Activated CD8-positive, alpha-beta memory T cell treated with anti-CD3 and anti-CD28 coated beads for 1 hour (primary cell): ENCODE measurements around the gene KRT5.

Source experiments
- DNase-seq, 2 donors: peaks; one replicate each; pipeline ENCODE4 v3.0.0-alpha.2; 2020; ENCODE audit warnings: low read depth in 1 of 2; ENCODE audit errors: extremely low read depth in 1 of 2

KRT5 gene

DNA sequence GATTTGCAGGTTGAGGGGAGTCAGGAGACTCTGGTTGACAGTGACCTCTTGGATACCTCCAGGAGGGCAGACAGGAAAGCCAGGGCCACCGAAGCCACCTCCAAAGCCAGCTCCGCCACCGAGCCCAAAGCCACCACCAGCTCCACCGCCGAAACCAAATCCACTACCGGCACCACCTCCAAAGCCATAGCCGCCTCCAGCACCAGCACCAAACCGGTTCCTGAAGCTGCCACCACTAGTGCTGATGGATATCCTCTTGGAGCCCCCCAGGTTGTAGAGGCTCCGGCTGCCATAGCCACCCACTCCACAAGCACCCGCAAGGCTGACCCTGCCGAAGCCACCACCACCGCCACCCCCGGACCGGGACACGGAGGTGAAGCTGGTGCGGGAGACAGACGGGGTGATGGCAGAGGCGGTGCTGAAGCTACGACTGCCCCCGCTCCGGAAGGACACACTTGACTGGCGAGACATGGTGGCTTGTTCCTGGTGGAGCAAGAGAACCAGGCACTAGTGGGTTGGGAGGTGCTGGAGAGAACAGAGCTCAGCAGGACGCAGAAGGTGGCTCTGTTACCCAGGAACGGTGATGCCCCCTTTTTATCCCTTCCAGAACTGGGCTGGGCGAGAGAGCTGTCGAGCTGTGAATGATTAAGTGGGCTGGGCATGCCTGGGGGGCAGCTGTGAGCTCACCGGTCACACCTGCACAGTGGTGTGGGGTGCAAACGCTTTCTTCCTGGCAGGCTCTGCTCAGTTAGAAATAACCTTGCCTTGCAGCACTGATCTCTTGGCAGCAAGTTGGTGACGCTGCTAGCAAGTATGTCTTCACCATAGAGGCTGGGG lies at the start of gene KRT5:
TSS of gene KRT5 (minus strand) at position 569 of the 837 bp plus-strand sequence. CDS start at position 471, 98 bp downstream.
- no peak for DNase-seq

DNA sequence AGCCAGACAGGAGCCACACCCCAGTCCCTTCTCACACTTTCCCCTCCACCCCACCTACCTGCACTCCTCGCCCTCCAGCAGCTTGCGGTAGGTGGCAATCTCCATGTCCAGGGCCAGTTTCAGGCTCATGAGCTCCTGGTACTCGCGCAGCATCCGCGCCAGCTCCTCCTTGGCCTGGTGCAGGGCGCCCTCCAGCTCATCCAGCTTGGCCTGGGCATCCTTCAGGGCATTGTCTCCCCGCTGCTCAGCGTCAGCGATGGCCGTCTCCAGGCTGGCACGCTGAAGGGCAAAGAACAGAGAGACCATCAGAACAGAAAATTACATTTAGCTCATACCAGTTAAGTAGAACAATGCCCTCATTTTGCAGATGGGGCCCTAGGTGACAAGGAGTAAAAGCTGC lies 47.9 kb upstream of the KRT5 start:
- DNase-seq = no peak

DNA sequence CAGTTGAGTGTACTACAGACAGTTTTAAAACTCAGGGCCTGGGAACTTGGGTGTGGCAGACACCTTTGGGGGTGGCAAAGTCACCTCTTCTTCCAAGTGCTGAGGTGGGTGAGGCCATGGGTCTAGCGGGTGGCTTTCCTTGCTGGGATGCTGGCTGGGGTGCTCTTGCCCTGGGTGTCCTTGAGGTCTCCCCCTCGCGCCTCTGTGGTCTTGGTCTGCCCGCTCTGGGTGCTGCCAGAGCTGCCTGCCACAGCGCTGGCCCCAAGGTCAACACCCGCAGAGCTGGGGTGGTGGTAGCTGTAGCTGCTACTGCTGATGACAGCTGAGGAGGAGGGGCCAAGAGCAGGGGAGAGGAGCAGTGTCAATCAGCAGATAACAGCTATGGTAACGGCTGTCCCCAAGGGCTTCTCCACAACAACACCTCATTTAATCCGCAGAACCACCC lies 46.7 kb upstream of the KRT5 start:
- peak; percentile 18 to 28 for DNase-seq

DNA sequence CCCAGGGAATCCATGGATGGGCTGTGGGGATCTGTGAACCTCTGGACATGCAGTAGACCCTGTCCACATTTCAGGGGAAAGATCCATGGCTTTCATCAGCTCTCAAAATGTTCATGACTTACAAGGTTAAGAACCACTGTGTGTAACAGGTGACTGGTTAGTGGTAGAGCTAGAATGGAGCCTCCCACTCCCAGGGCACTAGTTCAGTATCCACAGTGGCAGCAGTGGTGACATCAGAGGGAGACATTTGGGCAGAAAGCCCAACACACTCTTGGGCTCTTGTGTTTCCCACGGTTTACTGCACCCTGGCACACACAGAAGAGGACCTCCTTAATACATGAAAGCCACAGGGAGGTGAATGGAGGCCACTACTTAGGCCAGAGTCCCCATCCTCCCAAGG lies 44.4 kb upstream of the KRT5 start:
- DNase-seq = no peak

DNA sequence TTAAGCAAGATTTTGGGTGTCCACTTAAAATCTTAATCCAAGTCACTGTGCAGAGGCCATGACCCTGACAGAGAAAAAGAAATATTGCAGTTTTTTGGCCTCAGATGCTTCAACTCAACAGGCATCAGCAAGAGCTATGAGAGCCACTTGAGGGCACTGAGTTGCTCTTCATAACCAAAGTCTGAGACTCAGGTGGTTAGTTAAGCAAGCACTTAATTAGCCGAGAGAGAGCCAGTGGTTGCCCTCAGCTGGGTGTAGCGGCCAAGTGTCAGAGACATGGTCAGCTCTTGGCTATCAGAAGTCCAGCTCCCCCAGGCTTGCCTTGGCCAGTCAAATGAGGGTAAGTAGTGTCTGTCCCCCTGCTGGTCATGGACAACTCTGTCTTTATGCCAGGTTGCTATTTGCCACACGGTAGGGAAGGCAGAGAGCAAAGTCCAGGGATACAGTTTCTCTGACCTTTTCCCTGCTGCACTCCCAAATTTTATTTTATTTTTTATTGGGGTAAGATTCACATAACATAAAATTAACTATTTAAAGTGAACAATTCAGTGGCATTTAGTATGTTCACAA lies 41.8 kb upstream of the KRT5 start:
- no peak for DNase-seq

DNA sequence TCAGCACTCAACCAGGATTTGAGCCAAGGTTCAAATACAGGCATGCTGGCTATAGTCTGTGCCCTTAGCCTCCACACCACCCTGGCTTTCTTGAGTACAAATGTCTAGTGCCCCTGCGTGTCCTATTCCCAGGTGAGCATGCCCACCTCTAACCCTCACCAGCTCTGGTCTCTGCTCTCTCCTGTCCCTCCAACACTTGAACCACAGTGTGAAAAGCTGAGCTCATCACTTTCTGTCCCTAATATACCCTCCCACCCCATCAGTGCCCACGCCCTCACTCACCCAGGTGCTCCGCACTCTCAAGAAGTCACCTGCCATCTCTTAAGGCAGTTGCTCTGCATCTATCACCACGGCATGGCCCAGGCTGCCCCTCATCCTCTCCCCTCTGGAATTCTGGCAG lies 39.8 kb upstream of the KRT5 start:
- no peak for DNase-seq

DNA sequence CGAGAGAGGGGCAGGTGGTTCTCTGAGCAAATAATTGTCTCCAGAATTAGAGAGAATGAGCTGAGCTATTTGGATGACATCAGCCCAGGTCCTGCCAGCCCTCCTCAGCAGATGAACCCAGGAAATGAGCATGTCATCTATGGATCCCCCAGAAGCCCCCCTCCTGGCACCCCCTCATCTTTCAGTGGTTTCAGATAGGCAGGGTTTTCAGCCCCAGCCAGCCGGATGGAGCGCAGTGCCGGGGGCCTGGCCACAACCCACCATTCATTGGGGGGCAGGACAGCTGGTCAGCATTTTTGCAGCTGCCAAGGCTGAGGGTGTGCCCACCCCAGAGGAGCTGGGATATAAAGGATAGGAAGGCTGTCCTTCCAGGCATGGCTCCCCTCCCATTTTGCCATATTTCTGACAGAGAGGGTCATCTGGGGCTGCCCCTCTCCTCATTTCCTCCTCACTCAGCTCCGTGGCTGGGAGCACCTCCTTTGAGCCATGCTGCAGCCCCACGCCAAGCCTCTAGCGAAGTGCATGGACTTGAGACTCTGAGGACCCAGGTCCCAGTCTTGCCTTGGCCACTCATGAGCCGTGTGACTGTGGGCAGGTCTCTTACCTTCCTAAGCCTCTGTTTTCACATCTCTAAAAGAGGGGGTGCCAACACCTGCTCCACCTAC lies 38.7 kb upstream of the KRT5 start:
- DNase-seq = no peak

DNA sequence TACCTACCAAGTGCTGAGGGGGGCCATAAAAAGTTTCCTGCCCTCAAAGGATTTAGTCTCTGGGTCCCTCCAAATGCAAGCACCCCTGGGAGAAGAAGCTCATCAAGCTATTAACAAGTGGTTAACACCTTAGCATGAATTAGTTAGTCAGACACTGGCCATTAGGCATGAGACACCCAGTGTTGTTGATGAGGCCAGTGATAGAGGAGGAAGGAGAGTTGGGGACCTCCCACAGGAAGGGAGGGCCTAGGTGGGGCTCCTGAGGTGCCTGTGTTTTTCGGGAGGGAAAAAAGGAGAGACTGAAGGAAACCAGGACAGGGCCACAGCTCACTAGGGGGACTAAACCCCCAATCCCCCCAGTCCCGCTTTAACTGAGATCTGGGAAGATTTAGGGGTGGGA lies 37.3 kb upstream of the KRT5 start:
- no peak for DNase-seq

DNA sequence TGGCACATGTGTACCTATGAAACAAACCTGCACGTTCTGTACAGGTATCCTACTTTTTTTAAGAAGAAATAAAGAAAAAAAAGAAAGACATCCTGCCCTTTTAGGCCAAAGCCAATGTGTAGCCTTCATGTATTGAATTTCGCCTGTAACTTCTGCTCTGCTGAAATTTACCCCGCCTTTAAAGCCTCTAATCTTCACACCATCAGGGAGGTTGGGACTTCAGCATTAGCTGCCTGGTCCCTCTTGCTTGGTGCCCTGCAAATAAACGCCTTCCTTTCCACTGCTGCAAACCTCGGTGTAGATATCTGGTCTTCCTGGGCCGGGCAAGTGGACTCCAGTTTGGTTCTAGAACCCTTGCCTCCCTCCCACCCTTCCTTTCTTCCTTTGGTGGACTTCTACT lies 35.4 kb upstream of the KRT5 start:
- DNase-seq = no peak

DNA sequence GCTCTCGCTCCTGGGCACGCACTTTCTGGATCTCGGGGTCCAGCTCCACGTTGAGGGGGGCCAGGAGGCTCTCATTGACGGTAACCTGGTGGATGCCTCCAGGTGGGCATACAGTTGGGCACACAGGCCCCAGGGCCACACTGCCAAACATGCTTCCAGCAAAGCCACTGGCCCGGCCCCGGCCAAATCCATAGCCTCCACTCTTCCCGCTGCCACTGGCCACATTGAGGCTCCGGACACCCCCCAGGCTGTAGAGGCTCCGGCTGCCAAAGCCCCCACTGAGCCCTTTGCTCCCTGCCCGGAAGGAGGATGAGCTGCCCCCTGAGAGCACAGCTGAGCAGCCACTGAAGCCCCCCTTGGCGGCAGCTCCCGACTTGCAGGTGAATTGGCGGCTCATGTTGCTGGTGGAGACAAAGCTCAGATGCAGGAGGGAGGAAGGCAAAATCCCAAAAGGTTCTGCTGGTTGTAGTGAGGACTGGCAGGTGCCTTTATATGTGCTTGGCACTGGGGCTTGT lies 32.5 kb upstream of the KRT5 start, which contains the start of gene KRT71:
TSS of gene KRT71 (minus strand) at position 465 of the 515 bp plus-strand sequence. CDS start at position 397, 68 bp downstream.
- DNase-seq = no peak

DNA sequence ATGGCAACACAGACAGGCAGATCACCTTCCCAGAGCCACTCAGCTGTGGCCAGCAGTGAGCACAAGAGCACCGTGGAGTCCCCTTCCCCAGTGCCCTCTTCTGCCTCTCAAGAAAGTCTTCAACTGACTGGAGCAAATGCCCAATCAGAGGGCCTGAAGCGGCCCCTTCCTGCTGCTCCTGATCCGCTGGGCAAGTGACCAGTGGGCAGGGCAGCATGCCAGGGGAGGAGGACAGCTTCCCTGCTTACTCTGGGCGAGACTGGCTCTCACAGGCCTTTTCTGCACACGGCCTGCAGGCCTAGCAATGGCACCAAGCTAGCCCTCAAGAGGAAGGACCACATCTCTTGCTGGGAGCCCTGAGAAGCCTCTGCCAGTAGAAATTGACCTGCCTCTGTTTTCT lies 31.9 kb upstream of the KRT5 start:
- no peak for DNase-seq

DNA sequence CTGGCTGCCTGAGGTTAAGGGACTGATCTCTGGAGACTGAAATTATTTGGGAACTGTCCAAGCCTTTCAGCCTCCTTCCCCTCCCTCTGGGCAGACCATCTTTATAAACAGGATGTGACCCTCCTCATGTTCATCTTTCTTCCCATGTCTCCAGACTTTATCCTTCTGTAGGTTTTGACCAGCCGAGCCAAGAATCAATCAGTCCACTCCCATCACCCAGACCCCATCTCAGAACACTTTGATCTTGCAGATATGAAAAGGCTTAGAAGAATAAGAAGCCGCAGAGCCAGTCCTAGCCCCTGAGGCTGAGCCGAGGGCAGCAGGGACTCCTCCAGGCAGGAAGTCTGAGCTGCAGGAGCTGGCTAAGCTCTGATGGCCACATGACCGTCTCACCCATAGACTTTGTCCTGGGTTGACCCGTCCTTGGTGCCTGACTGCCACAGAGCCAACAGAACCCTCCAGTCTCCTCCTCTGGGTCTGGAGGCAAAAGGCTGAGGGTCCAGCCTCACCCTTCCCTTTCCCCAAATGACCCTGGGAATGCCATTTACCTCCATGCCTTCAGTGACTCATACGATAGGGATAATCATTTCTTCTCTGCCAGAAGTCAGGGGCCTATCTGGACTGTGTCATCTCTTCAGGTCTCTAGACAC lies 31.1 kb upstream of the KRT5 start:
- no peak for DNase-seq

DNA sequence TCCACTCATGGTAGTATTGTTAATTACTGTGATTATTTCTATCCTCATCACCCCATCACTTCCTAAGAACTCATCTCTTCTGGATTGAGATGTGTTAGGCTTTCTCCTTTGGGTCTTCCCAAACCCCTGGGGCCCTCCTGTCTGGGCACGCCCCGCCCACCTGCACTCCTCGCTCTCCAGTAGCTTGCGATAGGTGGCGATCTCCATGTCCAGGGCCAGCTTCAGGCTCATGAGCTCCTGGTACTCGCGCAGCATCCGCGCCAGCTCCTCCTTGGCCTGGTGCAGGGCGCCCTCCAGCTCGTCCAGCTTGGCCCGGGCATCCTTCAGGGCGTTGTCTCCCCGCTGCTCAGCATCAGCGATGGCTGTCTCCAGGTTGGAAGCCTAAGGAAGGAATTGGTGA lies 25.9 kb upstream of the KRT5 start:
- no peak for DNase-seq

DNA sequence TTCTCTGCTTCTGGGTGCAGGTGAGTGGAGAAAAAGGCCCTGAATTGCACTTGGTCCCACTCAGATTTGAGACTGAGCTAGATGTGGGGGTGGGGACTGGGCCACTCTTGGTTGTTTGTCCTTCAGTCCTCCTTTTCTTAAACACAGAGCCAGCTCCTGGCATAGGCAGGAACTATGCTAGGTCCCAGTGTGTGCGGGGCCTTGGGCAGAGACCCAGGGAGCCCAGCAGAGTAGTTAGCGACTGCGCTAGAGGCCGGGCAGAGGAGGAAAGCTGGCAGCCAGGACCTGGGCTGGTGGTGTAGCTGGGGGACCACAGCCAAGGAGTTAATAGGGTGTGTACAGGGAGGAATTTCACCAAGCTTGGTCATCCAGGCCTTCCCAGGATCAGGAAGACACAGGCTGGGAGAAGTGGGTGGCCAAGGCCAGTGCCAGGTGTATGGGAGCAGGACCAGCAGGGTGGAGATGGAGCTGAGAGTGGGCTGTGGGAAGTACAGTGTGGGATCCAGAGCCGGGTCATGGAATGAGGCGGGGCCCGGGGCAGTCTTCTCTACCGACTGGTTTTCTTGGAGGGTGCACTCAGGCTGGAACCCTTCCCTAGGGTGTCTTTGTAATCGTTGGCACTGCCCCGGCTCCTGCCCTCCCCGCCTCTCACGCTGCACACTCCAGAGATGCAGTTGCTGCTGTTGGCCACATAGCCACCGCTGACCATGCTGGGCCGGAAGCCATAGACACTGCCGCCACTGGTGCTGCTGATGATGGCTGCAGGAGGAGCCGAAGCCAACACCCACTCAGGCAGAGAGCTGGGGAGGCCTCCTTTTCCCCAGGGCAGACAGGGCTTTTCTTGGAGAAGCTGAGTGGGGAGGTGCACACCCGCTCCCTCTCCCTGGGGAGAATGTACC lies 24.0 kb upstream of the KRT5 start:
- DNase-seq = no peak

DNA sequence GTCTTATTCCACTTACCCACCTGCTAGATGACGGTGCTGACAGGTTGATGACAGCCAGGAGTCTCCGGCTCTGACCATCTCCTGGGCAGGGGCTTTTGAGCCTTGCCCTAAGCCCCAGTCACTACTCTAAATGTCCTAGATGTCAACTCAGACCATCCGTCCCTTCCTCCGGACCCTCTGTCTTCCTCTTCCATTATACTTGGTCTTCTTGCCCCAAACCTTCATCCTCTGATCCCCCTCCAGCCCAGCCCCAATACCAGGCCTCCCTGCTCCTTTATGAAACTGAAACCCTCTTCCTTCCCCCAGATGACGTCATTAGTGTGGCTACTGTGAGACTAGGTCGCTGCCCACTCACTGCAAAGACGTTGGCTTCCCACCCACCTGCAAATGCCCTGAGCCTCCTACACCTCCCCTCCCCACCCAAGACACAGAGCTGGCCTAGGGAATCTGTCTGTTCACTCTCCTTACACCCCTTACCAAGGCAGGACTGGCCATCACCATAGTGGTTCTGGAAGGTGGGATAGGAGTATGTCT lies 22.7 kb upstream of the KRT5 start:
- DNase-seq = no peak

DNA sequence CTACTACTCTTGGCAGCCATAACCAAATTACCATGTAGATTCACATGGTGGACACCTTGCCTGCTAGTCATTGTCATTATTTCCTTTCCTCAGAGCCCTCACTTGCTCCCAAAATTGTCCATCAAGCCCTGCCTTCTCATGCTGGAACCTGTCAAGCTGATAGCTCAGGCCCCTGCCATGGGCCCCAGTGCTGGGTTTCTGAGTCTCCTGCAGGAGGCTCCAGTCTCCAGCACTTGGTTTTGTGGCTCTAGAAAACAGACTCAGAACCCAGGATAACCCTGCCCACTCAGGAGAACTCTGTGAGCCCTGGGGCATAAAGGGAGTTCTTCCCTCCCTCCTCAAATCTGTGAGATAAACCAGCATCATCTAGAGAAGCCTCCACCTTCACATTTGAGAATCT lies 22.0 kb upstream of the KRT5 start:
- no peak for DNase-seq

DNA sequence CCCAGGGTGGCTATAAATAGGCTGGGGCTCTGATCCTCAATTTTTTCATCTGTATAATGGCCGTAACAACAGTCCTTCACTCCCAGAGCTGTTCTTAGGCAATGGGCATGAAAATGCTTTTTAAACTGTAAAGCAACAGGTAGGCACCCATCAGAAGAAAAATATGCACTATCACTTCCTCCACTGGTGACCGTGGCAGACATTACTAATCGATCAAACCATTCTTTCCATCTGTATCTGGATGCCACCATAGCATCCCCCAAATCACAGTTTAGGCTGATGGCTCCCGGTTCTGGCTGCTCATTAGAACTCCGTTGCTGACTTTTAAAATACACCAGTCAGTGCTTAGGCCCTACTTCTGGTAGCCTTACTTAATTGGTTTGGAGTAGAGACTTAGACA lies 21.5 kb upstream of the KRT5 start:
- no peak for DNase-seq

DNA sequence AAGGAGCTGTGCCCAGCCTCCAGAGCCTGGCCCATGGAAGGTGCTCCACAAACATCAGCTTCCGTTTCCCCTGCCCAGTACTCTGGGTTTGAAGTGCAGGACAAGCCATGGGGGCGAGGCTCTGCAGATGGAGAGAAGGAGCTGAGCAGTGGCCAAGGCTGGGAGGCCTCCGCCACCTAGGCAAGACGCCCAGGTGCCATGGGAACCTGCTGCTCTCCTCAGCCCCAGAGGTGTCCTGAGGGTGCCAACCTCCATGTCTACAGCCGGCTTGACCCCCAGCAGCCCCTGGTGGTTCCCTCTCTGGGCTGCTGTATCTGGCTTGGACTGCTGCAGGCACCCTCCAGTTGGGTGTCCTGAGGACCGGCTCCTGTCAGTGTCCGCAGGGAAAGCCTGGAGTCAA lies 20.3 kb upstream of the KRT5 start:
- no peak for DNase-seq

DNA sequence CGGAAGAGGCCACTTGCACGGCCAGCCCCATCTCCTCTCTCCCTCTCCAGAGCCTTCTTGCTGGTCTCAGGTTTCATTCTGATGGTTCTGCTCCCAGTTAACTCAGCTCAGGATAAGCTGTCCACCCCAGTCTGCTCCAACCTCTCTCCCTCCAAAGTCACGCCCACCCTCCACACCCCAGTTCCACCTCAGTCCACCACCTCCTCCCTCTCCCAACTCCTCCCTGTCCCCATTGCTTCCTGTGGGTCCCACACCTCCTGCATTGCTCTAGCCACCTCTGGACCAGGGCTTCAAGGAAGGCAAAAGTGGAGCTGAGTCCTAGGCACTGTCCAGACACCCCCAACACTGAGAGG lies 19.6 kb upstream of the KRT5 start:
- no peak for DNase-seq
